Testis (tissue), 2 donors: ENCODE measurements around the gene GATA5.

Experiments used
- POLR2A ChIP-seq: fragments of 450-650 bp; IDR thresholded peaks from one replicate; pipeline ENCODE4 v1.6.1; 2017; ENCODE audit warnings: antibody characterized with exemption, mild to moderate bottlenecking, moderate library complexity
- TF ChIP-seq, protein P1 (sequence below), 3 experiments: fragments of 450-650 bp in 2 of 3; fragments of 200-600 bp in 1 of 3; sonication (generic) in 1 of 3; IDR thresholded peaks; one replicate each; pipeline ENCODE4 v1.5.1; 2016 to 2019; ENCODE audit warnings: antibody characterized with exemption in 3 of 3, mild to moderate bottlenecking in 2 of 3, moderate library complexity in 1 of 3

DNA sequence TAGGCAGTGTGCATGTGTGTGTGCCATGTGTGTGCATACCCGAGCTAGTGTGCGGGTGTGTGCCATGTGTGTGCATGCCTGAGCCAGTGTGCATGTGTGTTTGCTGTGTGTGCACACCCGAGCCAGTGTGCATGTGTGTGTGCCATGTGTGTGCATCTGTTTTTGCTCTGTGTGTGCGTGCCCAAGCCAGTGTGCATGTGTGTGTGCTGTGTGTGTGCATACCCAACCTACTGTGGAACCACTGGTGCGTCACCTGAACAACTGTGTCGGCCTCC lies 54.1 kb downstream of the GATA5 start:
- TF ChIP-seq, protein P1, sequence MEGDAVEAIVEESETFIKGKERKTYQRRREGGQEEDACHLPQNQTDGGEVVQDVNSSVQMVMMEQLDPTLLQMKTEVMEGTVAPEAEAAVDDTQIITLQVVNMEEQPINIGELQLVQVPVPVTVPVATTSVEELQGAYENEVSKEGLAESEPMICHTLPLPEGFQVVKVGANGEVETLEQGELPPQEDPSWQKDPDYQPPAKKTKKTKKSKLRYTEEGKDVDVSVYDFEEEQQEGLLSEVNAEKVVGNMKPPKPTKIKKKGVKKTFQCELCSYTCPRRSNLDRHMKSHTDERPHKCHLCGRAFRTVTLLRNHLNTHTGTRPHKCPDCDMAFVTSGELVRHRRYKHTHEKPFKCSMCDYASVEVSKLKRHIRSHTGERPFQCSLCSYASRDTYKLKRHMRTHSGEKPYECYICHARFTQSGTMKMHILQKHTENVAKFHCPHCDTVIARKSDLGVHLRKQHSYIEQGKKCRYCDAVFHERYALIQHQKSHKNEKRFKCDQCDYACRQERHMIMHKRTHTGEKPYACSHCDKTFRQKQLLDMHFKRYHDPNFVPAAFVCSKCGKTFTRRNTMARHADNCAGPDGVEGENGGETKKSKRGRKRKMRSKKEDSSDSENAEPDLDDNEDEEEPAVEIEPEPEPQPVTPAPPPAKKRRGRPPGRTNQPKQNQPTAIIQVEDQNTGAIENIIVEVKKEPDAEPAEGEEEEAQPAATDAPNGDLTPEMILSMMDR (IDR thresholded peaks at IDR 0.05) = no peak
- no peak for TF ChIP-seq POLR2A
